Cardiac fibroblast (primary cell): ENCODE data around the gene FN3K.

Experiments
- DNase-seq, 2 donors: peaks; one replicate each; pipeline versions ENCODE4 v3.0.0 to v3.0.0-alpha.2; 2010; ENCODE audit warnings: low read depth in 2 of 2
- H3K4me3 ChIP-seq, 2 donors: replicated peaks in 1 of 2; 1 replicate in 1 of 2; 2 replicates in 1 of 2; pipeline ENCODE4 v1.5.1; 2011; ENCODE audit warnings: low read depth in 2 of 2, low read length in 2 of 2, mild to moderate bottlenecking in 2 of 2, moderate library complexity in 1 of 2
- TF ChIP-seq, protein P1 (sequence below): IDR thresholded peaks from one replicate; pipeline ENCODE4 v1.5.1; 2011; ENCODE audit warnings: low read depth, mild to moderate bottlenecking, low read length, inconsistent platforms

Gene FN3K

DNA sequence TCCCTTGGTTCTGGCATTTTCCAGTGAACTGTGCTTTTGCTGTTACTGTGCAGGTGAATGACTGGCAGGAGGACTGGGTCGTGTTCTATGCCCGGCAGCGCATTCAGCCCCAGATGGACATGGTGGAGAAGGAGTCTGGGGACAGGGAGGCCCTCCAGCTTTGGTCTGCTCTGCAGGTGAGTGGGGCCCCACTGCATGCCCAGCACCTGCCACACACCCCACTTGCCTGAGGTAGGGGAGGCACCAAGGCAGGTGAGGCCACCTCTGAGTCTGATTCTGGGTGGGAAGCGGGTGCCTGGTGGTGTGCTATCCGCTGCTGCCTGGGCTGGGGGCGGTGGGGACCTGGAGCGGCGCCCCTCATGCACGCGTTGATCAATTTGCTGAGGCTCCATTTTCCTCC, 9.0 kb upstream of the FN3K start:
- no peak for DNase-seq
- TF ChIP-seq, protein P1, sequence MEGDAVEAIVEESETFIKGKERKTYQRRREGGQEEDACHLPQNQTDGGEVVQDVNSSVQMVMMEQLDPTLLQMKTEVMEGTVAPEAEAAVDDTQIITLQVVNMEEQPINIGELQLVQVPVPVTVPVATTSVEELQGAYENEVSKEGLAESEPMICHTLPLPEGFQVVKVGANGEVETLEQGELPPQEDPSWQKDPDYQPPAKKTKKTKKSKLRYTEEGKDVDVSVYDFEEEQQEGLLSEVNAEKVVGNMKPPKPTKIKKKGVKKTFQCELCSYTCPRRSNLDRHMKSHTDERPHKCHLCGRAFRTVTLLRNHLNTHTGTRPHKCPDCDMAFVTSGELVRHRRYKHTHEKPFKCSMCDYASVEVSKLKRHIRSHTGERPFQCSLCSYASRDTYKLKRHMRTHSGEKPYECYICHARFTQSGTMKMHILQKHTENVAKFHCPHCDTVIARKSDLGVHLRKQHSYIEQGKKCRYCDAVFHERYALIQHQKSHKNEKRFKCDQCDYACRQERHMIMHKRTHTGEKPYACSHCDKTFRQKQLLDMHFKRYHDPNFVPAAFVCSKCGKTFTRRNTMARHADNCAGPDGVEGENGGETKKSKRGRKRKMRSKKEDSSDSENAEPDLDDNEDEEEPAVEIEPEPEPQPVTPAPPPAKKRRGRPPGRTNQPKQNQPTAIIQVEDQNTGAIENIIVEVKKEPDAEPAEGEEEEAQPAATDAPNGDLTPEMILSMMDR = no peak
- H3K4me3 ChIP-seq = no peak overlapping the region

DNA sequence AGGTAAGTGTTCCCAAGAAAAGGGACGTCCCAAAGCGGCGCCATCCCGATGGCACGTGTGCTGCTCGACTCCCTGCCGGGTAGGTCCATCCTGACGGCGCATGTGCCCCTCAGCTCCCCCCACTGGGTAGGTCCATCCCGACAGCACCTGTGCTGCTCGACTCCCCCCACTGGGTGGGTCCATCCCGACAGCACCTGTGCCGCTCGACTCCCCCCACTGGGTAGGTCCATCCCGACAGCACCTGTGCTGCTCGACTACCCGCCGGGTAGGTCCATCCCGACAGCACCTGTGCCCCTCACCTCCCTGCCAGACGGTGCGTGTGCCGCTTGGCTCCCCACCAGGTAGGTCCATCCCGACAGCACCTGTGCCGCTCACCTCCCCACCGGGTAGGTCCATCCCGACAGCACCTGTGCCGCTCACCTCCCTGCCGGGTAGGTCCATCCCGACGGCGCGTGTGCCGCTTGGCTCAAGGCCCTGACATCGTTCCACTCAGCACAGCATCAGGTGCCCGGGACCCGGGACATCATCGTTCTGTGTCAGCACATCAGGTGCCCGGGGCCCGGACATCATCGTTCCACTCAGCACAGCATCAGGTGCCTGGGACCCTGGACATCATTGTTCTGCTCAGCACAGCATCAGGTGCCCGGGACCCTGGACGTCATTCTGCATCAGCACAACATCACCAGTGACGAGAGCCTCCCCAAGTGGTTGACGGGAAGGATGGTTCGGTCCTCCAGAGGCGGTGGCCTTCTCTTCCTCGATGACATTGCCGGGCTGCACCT, 5.7 kb upstream of the FN3K start:
- no peak for DNase-seq
- TF ChIP-seq, protein P1 = no peak
- no peak overlapping the region for H3K4me3 ChIP-seq

DNA sequence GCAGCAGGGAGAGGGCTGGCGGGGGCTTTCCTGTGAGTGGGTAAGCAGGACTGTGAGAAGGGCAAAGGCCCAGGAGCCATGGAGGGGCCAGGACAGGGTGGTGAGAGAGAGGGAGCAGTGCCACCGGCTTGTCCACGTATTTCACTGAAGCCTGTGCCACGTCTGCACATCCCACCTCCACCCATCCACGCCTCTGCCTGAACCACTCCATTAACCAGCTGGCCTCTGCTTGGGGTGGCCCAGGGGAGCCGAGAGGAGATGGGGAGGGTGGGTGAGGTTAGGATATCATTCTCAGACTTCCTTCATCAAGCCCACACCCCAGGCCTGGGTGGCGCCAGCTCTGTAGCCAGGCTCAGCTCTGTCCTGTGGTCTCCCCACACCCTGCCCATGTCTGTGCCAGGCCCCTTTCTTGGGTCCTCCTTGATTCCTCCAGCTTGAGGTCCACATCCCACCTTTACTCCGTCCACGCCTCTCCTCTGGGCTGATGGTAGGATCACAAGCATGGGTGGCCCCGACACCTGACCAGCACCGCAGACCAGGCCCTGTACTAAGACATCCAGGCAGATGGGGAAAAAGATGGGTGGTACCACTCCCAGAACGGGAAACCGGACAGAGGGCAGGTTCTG, 3.2 kb upstream of the FN3K start:
- no peak overlapping the region for H3K4me3 ChIP-seq
- no peak for DNase-seq
- TF ChIP-seq, protein P1 = no peak

DNA sequence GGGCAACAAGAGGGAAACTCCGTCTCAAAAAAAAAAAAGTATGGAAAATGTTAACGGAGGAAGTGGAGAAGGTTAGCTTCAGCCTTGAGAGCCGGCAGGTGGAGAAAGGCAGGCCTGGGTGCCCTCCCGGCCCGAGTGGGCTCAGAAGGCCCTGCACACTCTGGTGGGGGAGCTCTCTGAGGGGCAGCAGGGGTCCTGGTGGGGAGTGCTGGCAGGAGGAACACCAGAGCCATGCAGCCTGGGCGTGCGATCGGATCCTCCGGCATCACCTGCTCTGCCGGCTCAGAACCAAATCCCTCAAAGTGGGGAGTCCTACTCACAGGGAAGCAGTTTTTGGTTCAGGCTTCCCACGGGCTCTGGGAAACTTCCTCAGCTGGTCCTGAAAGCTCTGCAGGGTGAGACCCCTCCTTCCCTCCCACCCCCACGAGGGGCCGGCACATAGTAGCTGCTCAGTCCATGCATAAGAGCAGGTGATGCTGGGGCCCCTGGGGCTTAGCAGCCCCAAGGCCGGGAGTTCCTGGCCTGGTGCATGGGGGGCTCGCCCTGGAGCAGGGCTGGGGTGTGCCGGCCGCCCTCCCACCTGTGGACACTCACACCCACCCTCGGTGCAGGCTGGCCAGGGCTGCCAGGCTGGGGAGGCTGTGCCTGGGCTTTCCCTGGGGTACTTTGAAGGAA, 1.2 kb downstream of the FN3K start:
- TF ChIP-seq, protein P1 = no peak
- no peak overlapping the region for H3K4me3 ChIP-seq
- no peak for DNase-seq

DNA sequence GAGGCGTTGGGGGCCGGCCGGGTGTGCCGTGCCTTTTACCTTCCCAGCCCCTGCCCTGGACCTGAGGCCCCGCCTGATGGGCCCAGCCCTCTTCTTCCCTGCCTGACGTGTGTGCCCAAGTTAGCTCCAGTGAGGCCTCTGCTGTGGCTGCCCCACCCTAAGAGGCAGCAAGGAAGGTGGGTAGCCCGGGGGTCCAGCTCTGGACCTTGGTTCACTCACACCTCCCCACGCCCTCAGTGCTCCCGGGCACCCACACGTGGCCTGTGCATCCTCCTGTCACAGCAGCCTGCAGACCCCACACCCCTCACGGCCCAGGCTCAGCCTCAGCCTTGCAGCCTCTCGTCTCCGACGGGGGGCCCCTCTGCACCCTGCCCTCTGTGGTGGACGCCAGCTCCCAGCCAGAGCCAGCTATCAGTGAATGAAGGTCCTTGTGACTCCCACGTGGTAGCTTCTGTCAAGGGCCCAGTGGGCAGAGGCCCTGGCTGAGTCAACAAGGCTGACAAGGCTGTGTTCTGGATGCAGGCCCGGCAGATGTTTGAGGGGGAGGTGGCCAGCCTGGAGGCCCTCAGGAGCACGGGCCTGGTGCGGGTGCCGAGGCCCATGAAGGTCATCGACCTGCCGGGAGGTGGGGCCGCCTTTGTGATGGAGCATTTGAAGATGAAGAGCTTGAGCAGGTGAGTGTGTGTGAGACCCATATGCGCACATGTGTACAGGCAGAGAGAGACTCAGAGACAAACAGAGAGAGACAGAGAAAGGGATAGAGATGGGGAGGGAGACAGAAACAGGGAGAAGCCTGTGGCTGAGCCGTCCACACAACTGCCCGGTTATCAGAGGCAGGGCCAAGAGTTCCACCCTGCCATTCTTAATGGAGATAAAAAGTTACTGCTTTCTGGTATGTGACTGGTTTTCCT, 2.8 kb downstream of the FN3K start:
- H3K4me3 ChIP-seq = no peak overlapping the region
- TF ChIP-seq, protein P1 = no peak
- DNase-seq = peak; percentile 27 to 66

DNA sequence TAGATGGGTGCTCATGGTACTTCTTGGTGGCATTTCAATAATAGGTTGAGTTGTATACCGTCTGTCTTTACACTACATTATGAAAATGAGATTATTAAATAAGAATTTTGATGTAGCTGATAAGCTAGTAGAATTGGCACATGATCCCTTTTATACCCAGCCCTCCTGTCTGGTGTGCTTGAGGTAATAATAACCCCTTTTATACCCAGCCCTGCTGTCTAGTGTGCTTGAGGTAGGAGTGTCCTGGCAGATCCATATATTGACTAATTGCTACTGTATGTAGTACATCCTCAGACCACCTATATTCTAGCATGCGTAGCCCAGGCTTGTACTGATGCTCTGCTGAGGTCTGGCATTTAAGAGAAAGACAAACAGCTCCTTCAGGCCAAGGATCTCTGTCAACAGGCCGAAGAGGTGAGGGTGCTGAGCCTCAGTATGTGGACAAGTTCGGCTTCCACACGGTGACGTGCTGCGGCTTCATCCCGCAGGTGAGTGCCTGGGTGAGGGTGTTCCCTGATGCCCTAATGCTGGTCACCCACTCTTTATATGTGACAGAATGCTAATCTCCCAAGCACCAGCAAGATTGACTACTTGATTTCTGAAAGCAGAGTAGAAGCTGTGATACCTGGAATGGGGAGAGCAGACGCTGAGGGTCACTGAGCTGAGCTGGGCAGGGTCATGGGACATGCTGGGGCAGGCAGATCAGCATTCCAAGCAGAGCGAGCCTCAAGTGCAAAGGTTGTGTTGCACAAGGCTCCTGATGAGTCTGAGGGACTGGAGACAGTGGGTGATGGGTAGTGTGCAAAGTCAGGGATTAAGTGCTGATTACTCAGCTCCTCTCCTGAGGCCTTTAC, 5.7 kb downstream of the FN3K start:
- no peak overlapping the region for H3K4me3 ChIP-seq
- TF ChIP-seq, protein P1 = no peak
- peak in 1 of 2 donors; percentile 23 for DNase-seq
